CD4-positive, alpha-beta T cell treated with Interleukin-15 for 1 hour (primary cell): ENCODE measurements around the gene FGF9.

Source experiments
- DNase-seq: peaks from one replicate; pipeline ENCODE4 v3.0.0-alpha.2; 2020

The FGF9 gene

GRCh38 chr13:21675095-21675991 lies 4.5 kb downstream of the FGF9 start:
- DNase-seq = peak; percentile 36

GRCh38 chr13:21676611-21677021 lies 5.7 kb downstream of the FGF9 start:
- no peak for DNase-seq

DNA sequence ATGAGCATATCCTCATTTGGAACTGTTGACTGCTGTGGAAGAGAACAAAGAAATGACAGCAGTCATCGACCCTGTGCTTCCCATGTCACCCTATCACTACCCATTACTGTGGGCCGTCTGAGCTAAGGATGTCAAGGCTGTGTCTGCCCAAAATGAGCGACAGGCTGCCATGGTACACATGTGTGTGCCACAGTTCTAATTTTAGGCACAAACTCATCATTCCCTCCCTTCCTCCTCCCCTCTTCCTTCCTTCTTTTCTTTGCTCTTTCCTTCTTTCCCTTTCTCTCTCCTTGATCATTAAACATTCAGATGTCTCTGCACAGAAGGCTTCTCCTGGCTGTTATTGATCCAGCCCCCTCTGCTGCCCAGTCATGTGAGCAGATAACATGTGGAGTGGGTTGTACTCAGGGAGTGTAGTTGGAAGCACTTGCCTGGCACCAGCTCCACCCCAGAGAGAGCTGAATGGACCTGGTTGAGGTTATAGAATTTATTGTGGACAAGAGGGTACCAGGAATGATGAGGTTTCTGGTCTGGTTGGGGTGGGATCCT lies 6.3 kb downstream of the FGF9 start:
- no peak for DNase-seq

GRCh38 chr13:21683034-21683733 lies 12.3 kb downstream of the FGF9 start:
- DNase-seq = no peak

DNA sequence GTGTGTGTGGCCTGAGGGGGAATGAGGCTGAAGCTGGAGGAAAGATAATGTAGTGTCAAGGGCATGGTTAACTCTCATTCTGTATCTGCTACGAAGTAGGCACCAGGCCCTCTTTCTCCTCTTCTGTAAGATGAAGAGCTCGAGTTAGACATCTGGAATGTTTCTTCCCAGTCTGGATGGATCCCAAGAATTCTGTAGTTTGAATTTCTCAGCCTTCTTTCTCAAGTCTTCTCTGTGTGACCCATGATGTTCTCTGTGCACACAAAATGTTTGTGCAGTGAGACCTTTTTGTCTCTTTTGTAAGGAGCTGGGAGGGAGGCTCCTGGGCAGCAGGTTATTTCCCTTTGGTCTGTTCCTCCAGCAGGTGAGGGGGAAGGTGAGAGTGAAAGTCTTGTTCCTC lies 13.7 kb downstream of the FGF9 start:
- no peak for DNase-seq

GRCh38 chr13:21685485-21686064 lies 14.7 kb downstream of the FGF9 start:
- DNase-seq = no peak

- no peak for DNase-seq
Observed at GRCh38 chr13:21686751-21687391, 16.0 kb downstream of the FGF9 start.

DNA sequence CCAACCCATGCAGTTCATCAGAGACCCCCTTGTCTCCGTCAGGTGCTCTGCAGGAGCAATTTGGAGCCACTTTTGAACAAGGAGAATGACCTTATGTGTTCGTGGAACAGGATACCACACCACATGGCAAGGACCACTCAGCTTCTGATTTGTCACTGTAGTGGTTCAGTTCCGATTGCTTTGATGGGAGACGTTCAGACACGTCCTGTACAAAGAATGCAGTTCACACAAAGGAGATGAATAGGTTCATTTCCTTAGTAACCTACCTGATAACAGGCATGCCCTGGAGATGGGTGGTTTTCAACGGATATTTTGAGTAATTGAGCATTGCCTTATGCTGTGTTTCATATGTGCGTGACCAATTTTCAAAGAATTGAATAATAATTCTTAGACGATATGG lies 17.2 kb downstream of the FGF9 start:
- no peak for DNase-seq

DNA sequence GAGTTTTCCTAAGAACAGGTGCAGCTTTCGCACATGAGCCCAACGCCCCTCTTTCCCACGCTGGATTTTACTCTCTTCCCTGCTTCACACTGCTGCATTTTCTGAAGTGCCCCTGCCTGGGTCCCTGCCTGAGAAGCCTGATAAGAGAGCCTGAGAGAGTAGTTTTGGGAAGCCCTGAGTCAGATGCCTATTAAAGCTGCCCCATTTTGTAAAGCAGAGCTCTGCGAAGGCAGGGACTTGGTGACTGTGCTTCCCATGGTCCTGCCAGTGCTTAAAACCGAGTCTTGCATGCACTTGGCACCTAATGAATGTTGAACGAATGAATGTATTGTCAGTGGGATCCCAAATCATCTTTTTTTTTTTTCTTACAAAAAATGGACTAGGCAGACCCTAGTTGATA lies 18.2 kb downstream of the FGF9 start:
- DNase-seq = no peak

- DNase-seq = no peak
Observed at GRCh38 chr13:21690955-21691354, 20.1 kb downstream of the FGF9 start.

DNA sequence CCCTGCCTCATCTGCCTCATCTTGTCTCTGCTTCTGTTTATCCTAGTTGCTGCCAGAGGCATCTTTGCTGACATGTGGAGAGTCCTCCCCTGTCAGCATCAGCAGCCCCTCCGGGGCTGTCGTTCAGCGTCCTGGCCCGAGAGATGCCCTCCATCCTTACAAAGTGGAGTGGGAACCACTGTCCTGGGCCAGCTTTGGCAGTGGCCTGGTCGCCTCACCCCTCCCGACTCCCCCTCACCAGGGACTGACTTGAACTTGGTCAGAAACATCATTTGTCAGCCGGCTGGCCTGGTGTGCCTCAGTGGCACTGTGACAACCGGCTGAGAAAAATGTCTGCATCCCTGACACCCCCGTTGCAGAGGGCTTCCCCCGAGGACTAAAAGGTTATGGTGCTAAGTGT lies 20.6 kb downstream of the FGF9 start:
- DNase-seq = no peak

DNA sequence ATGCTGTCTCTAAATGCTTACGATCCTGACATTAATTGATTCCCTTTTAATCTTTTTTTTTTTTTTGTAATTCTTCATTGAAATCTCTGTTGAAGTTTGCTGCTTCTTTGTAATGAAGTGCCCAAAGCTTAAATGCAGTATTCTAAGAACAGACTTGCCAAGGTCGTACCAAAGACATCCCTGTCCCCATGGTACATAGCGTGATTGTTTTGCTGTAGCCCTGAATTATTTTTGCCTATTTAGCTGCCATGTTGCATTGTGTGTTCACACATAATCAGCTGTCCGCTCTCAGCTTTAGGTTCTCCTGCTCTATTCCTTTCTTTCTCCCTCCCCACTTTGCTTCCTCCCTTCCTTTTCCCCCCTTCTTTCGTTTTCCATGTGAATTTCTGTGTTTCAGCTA lies 21.1 kb downstream of the FGF9 start:
- DNase-seq = no peak

GRCh38 chr13:21694831-21695230 lies 24.0 kb downstream of the FGF9 start:
- no peak for DNase-seq

GRCh38 chr13:21695546-21695945 lies 24.7 kb downstream of the FGF9 start:
- DNase-seq = no peak

DNA sequence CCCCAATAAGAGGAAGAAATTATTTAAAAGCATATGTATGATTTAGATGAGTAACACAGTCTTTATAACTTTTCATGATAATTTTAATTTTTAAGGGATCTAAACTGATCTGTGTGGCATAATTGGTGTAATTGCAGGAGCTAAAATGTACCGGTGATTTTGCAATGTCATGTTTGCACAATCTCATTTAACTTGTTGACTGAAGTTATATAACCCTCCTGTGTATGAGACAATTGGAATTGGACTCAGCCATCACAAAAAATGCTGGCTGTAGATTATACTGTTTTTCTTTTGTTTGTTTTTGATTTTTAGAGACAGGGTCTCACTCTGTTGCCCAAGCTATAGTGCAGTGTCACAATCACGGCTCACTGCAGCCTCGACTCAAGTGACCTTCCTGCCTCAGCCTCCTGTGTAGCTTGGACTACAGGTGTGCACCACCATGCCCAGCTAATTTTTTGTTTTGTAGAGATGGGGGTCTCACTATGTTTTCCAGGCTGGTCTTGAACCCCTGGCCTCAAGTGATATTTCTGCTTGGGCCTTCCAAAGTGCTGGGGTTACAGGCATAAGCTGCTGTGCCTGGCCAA lies 26.1 kb downstream of the FGF9 start:
- DNase-seq = no peak

GRCh38 chr13:21698817-21699679 lies 28.2 kb downstream of the FGF9 start:
- DNase-seq = no peak

DNA sequence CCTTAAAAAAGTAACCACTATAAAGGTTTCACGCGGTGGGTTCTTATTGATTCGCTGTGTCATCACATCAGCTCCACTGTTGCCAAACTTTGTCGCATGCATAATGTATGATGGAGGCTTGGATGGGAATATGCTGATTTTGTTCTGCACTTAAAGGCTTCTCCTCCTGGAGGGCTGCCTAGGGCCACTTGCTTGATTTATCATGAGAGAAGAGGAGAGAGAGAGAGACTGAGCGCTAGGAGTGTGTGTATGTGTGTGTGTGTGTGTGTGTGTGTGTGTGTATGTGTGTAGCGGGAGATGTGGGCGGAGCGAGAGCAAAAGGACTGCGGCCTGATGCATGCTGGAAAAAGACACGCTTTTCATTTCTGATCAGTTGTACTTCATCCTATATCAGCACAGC lies 30.6 kb downstream of the FGF9 start:
- DNase-seq = no peak

DNA sequence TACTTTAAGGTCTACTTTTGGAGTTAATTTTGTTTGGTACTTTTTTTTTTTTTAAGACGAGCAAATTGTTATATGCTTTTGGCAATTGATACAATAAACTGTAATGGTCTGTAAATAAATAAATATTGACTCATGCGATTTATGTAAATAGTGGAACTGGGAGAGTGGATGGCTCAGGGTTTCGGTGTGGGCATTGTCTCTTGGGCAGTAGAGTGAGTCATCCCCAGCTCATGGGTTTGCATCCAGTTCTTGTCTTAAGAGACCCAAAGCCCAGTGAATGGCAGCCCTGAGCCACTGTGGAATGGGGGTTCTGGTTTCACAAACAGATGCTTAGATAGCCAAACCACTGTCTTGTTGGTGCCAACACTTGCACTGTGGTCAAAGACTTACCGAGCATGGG lies 33.0 kb downstream of the FGF9 start:
- no peak for DNase-seq

GRCh38 chr13:21707586-21707985 lies 36.7 kb downstream of the FGF9 start:
- no peak for DNase-seq

- DNase-seq = no peak
Observed at GRCh38 chr13:21709697-21710096, 38.8 kb downstream of the FGF9 start.

- DNase-seq = no peak
Observed at GRCh38 chr13:21710163-21710562, 39.3 kb downstream of the FGF9 start.

DNA sequence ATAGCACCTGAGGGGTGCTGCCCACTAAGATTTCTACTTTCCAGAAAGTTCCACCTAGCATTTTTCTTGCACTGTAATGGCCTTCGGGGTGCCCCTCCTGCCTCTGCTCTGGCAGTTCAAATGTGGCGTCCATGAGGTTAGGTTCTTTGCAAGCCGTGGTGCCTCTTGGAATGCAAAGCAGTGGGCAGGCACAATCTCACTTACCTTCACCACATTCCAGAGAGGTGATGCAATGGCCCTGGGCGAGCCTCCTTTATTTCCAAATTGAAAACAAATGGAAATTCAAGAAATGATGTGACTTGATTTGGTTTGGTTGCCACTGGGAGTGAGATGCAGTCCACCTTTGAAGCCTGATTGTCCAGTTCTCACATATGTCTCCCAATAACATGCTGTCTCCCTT lies 46.9 kb downstream of the FGF9 start:
- no peak for DNase-seq
